ENCODE measurements around the gene LDLRAP1. TPM values are rescaled to one million over a fixed set of nuclear protein-coding genes. Genes with fewer than 3 reads are reported as not detected.

LDLRAP1 gene
- total RNA-seq, 1 donor from 2014 or later: 20.7 TPM

DNA sequence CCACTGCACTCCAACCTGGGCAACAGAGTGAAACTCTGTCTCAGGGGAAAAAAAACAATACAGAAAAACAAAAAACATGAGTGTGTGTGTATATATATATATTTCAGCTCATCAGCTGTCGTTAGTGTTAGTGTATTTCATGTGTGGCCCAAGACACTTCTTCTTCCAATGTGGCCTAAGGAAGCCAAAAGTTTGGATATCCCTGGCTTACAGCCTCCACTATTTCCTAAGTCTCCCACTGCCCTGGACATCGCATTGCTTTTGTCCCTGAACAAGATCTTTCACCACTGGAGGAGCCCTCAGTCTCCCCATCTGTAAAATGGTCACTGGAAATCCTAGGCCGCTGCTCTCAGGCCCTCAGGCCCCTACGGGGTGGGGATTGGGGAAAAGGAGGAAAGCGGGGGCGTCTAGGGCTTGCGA lies 391 bp upstream of the LDLRAP1 start:
- Mint-ChIP-seq H3K9me3 (no peaks in the 10 kb centered on the region), H3K4me1 (ENCODE audit: unreplicated experiment) (peaks cover 4% of the 10 kb centered on the region), H3K4me3 (peak overlapping the region; percentile 79), H3K27me3 (peaks cover 6% of the 10 kb centered on the region), H3K36me3 (no peaks in the 10 kb centered on the region), H3K27ac (no peak overlapping the region)
- TF ChIP-seq, protein P1, sequence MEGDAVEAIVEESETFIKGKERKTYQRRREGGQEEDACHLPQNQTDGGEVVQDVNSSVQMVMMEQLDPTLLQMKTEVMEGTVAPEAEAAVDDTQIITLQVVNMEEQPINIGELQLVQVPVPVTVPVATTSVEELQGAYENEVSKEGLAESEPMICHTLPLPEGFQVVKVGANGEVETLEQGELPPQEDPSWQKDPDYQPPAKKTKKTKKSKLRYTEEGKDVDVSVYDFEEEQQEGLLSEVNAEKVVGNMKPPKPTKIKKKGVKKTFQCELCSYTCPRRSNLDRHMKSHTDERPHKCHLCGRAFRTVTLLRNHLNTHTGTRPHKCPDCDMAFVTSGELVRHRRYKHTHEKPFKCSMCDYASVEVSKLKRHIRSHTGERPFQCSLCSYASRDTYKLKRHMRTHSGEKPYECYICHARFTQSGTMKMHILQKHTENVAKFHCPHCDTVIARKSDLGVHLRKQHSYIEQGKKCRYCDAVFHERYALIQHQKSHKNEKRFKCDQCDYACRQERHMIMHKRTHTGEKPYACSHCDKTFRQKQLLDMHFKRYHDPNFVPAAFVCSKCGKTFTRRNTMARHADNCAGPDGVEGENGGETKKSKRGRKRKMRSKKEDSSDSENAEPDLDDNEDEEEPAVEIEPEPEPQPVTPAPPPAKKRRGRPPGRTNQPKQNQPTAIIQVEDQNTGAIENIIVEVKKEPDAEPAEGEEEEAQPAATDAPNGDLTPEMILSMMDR (conservative IDR thresholded peaks at IDR 0.05): no peak
- no peak for DNase-seq (ENCODE audit: extremely low spot score, unreplicated experiment)

GRCh38 chr1:25544243-25544764 lies 898 bp downstream of the LDLRAP1 start:
- Mint-ChIP-seq H3K27ac (peak overlapping the region; percentile 29), H3K9me3 (no peaks in the 10 kb centered on the region), H3K36me3 (no peaks in the 10 kb centered on the region), H3K4me1 (ENCODE audit: unreplicated experiment) (peaks cover 8% of the 10 kb centered on the region), H3K4me3 (peak overlapping the region; percentile 84), H3K27me3 (peaks cover 6% of the 10 kb centered on the region)
- no peak for DNase-seq (ENCODE audit: extremely low spot score, unreplicated experiment)
- TF ChIP-seq, protein P1 (conservative IDR thresholded peaks at IDR 0.05): no peak

- TF ChIP-seq, protein P1 (conservative IDR thresholded peaks at IDR 0.05): no peak
- Mint-ChIP-seq H3K27ac (peak overlapping the region; percentile 29), H3K4me3 (peak overlapping the region; percentile 84), H3K36me3 (no peaks in the 10 kb centered on the region), H3K27me3 (peaks cover 6% of the 10 kb centered on the region), H3K4me1 (ENCODE audit: unreplicated experiment) (peaks cover 13% of the 10 kb centered on the region), H3K9me3 (no peaks in the 10 kb centered on the region)
- DNase-seq (ENCODE audit: extremely low spot score, unreplicated experiment): no peak
Observed at GRCh38 chr1:25544819-25545218, 1.4 kb downstream of the LDLRAP1 start.

DNA sequence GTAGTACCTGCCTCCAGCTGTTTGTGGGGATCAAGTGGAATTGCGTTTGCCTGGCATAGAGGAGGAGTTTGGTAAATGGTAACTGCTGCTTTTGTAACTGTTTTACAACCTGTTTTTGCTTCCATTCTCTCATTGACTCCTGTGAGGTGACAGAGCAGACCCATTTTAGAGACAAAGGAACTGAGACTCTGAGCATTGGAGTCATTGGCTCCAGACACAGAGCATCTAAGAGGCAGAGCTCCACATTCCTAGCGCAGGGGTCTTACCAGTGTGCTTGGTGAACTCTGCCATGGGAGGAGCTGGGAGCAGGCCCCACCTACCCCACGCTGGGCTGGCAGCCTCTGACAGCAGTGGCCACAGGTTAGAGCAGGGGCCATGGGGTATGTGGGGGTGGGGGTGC lies 2.4 kb downstream of the LDLRAP1 start:
- H3K27me3 Mint-ChIP-seq: peaks cover 6% of the 10 kb centered on the region
- no peak overlapping the region for H3K27ac Mint-ChIP-seq
- TF ChIP-seq, protein P1 (conservative IDR thresholded peaks at IDR 0.05): no peak
- DNase-seq (ENCODE audit: extremely low spot score, unreplicated experiment): no peak
- peaks cover 22% of the 10 kb centered on the region for H3K4me1 Mint-ChIP-seq (ENCODE audit: unreplicated experiment)
- no peaks in the 10 kb centered on the region for H3K36me3 Mint-ChIP-seq
- no peaks in the 10 kb centered on the region for H3K9me3 Mint-ChIP-seq
- H3K4me3 Mint-ChIP-seq: peak overlapping the region; percentile 84

DNA sequence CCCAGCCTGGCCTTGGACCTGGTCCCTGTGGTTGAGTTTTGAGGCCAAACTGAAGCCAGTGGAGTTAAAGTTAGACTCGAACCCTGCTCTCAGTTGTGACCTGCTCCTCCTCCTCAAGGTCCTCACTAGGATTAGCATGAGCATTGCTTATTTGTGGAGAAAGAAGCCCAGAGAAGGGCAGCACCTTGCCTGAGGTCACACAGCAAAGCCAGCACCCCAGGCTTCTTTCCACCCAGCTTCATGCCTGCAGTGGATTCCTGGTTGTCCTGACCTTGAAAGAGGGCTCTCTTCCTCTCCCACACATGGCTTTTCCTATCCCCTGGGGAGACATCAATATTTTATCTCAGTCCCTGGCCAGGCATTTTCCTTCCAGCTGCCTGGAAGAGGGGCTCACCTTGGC lies 2.8 kb downstream of the LDLRAP1 start:
- H3K9me3 Mint-ChIP-seq: no peaks in the 10 kb centered on the region
- H3K4me3 Mint-ChIP-seq: no peak overlapping the region
- no peak for DNase-seq (ENCODE audit: extremely low spot score, unreplicated experiment)
- TF ChIP-seq, protein P1 (conservative IDR thresholded peaks at IDR 0.05): no peak
- no peaks in the 10 kb centered on the region for H3K36me3 Mint-ChIP-seq
- H3K27me3 Mint-ChIP-seq: peaks cover 4% of the 10 kb centered on the region
- no peak overlapping the region for H3K27ac Mint-ChIP-seq
- H3K4me1 Mint-ChIP-seq (ENCODE audit: unreplicated experiment): peaks cover 27% of the 10 kb centered on the region

- Mint-ChIP-seq H3K27me3 (no peaks in the 10 kb centered on the region), H3K4me3 (no peak overlapping the region), H3K27ac (peak overlapping the region; percentile 26), H3K36me3 (no peaks in the 10 kb centered on the region), H3K9me3 (no peaks in the 10 kb centered on the region), H3K4me1 (ENCODE audit: unreplicated experiment) (peaks cover 32% of the 10 kb centered on the region)
- DNase-seq (ENCODE audit: extremely low spot score, unreplicated experiment): no peak
- TF ChIP-seq, protein P1 (conservative IDR thresholded peaks at IDR 0.05): no peak
Observed at GRCh38 chr1:25548601-25549000, 5.2 kb downstream of the LDLRAP1 start.

Data from type B pancreatic cell (in vitro differentiated cells).